AML-193 (cell line): Measurements from ENCODE around the gene TAF4B.
"Not testable (repeated sequence)": the region's sequence is repeated elsewhere in the genome, so short reads cannot be mapped to it uniquely, and the experiment has no call there.

ENCODE experiments used
- DNase-seq, 2 experiments: peaks; one replicate each; lab custom pipeline; 2025; lab: John Stamatoyannopoulos, UW

TAF4B gene

GRCh38 chr18:26381555-26381954 is 155.3 kb downstream of the TAF4B start:
- not testable (repeated sequence) for DNase-seq

- peak; percentile 63 to 66 for DNase-seq
Measured at GRCh38 chr18:26383454-26384270, 157.4 kb downstream of the TAF4B start.

GRCh38 chr18:26386002-26386401 is 159.8 kb downstream of the TAF4B start:
- no peak for DNase-seq

- DNase-seq: no peak
Measured at GRCh38 chr18:26386441-26386840, 160.2 kb downstream of the TAF4B start.

GRCh38 chr18:26394047-26394654 is 167.9 kb downstream of the TAF4B start:
- DNase-seq: no peak

GRCh38 chr18:26397019-26397418 is 170.8 kb downstream of the TAF4B start:
- no peak for DNase-seq

- no peak for DNase-seq
Measured at GRCh38 chr18:26403491-26403890, 177.2 kb downstream of the TAF4B start.

GRCh38 chr18:26405190-26405801 is 179.1 kb downstream of the TAF4B start:
- DNase-seq: no peak

- no peak for DNase-seq
Measured at GRCh38 chr18:26406324-26406723, 180.1 kb downstream of the TAF4B start.

- no peak for DNase-seq
Measured at GRCh38 chr18:26406854-26407517, 180.7 kb downstream of the TAF4B start.

- no peak for DNase-seq
Measured at GRCh38 chr18:26407736-26408601, 181.7 kb downstream of the TAF4B start.

- DNase-seq: no peak
Measured at GRCh38 chr18:26409091-26409490, 182.8 kb downstream of the TAF4B start.

GRCh38 chr18:26414901-26415440 is 188.7 kb downstream of the TAF4B start:
- DNase-seq: no peak

GRCh38 chr18:26415631-26416030 is 189.4 kb downstream of the TAF4B start:
- no peak for DNase-seq

GRCh38 chr18:26416652-26417150 is 190.5 kb downstream of the TAF4B start:
- DNase-seq: no peak

GRCh38 chr18:26417190-26417589 is 190.9 kb downstream of the TAF4B start:
- no peak for DNase-seq

- no peak for DNase-seq
Measured at GRCh38 chr18:26418225-26418624, 192.0 kb downstream of the TAF4B start.

- no peak for DNase-seq
Measured at GRCh38 chr18:26419746-26420145, 193.5 kb downstream of the TAF4B start.

GRCh38 chr18:26421503-26421902 is 195.3 kb downstream of the TAF4B start:
- DNase-seq: no peak

- no peak for DNase-seq
Measured at GRCh38 chr18:26421931-26422330, 195.7 kb downstream of the TAF4B start.
